ENCODE results near the gene RRAD. TPM values are rescaled to one million over a fixed set of nuclear protein-coding genes. Genes with fewer than 3 reads are reported as not detected.

Gene RRAD
- total RNA-seq, 8 experiments from 2014 or later: 0.60 to 33.2 (median 2.1) TPM

DNA sequence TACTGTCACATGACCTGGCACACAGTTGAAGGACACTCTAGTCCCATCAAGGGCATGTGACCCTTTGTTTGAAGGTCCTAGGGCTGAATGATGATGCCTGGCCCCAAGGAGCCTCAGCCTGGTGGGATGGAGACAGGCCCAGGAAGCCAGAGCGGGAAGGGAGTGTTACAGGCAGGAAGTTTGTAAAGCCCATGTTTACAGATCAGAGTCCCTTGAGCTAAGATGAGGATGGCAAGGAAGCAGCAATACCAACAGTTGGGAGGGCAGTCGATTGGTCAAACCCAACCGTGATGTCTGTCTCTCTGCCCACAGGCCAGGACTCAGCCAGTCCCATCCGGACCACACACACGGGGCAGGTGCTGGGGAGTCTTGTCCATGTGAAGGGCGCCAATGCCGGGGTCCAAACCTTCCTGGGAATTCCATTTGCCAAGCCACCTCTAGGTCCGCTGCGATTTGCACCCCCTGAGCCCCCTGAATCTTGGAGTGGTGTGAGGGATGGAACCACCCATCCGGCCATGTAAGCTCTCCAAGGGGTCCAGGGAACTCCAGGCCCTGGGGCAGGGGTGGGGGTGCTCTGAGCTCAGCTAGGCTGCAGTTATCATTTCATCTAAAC is 12.5 kb upstream of the RRAD start:
- no peak overlapping the region for H3K4me3 ChIP-seq
- no peak for ATAC-seq (replicated peaks in 6 of 8)

DNA sequence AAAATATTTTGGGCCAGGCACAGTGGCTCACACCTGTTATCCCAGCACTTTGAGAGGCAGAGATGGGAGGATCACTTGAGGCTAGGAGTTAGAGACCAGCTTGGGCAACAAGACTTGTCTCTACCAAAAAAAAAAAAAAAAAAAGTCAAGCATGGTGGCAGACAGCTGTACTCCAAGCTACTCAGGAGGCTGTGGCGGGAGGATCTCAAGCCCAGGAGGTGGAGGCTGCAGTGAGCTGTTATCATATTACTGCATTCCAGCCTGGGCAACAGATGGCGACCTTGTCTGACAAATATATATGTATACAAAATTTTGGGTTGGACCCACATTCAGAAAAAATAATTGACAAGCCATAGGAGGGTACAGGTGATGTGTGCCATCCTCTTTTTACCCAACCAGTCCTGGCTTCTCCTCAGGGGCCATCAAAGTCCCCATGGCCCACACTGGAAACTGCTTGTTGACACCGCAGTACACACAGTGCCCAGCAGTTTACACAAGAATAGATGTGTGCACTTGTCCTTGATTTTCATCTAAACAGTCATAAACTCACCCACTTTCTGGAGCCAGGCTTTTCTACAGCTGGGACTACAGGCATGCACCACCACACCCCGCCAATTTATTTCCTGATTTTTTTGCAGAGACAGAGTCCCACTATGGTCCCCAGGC is 11.7 kb upstream of the RRAD start:
- WGBS, 10 experiments: 40 to 100% (median 80%) methylated on average over 1 to 4 of the region's 4 CpGs; no CpG with 5 or more reads in 3 of the 10 experiments

More for the DNA sequence above, 12.5 kb upstream of the RRAD start:
- H3K4me1 ChIP-seq (replicated peaks in 1 of 2): peaks cover 18% of the 10 kb centered on the region in 2 donors
- 87 to 100% (median 92%) methylated on average over 1 to 3 of the region's 10 CpGs; no CpG with 5 or more reads in 6 of the 10 experiments for WGBS, 10 experiments
- in situ Hi-C loops (cut with MboI; ENCODE audit: low pct_unique_long_range_greater_than_20kb in 2 of 9, low sequenced_read_pairs in 9 of 9, unreplicated experiment in 9 of 9): loop anchor here in 1 of 9 experiments (25.0 kb wide), 1 partner anchor 474 kb away; the partner anchor contains the start of gene ZDHHC1
- no peak overlapping the region for H3K27ac ChIP-seq

DNA sequence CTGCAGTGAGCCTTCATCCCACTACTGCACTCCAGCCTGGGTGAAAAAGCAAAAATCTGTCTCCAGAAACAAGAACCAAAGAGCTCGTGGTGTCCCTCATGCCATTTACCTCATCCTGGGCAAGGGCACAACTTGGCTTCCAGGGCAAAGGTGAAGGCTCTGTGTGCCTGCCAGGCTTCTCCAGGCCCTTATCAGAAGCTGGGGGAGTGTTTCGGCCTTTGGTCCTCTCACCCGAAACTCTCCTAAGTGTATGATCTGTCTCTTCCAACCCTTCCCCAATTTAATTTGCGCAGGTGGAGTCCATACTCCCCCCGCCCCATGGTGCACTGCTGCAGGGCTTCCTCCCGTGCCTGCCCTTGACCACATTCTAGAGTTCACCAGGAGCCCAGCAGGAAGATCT is 11.1 kb upstream of the RRAD start:
- in situ Hi-C loops (cut with MboI; ENCODE audit: low pct_unique_long_range_greater_than_20kb in 2 of 9, low sequenced_read_pairs in 9 of 9, unreplicated experiment in 9 of 9): loop anchor here in 1 of 9 experiments (25.0 kb wide), 1 partner anchor 476 kb away; the partner anchor contains the start of gene ZDHHC1
- Histone ChIP-seq H3K4me1 (replicated peaks in 1 of 2) (peaks cover 18% of the 10 kb centered on the region in 2 donors), H3K4me3 (peak overlapping the region in 1 of 5 donors; percentile 99), H3K27ac (no peak overlapping the region)
- WGBS, 10 experiments: 60 to 100% (median 89%) methylated on average over 1 to 4 of the region's 6 CpGs; no CpG with 5 or more reads in 6 of the 10 experiments
- no peak for ATAC-seq (replicated peaks in 6 of 8)

More for the DNA sequence above, 11.7 kb upstream of the RRAD start:
- H3K4me3 ChIP-seq: no peak overlapping the region
- in situ Hi-C loops (cut with MboI; ENCODE audit: low pct_unique_long_range_greater_than_20kb in 2 of 9, low sequenced_read_pairs in 9 of 9, unreplicated experiment in 9 of 9): loop anchor here in 1 of 9 experiments (25.0 kb wide), 1 partner anchor 475 kb away; the partner anchor contains the start of gene ZDHHC1
- ATAC-seq (replicated peaks in 6 of 8): no peak
- no peak overlapping the region for H3K27ac ChIP-seq
- H3K4me1 ChIP-seq (replicated peaks in 1 of 2): peaks cover 18% of the 10 kb centered on the region in 2 donors

DNA sequence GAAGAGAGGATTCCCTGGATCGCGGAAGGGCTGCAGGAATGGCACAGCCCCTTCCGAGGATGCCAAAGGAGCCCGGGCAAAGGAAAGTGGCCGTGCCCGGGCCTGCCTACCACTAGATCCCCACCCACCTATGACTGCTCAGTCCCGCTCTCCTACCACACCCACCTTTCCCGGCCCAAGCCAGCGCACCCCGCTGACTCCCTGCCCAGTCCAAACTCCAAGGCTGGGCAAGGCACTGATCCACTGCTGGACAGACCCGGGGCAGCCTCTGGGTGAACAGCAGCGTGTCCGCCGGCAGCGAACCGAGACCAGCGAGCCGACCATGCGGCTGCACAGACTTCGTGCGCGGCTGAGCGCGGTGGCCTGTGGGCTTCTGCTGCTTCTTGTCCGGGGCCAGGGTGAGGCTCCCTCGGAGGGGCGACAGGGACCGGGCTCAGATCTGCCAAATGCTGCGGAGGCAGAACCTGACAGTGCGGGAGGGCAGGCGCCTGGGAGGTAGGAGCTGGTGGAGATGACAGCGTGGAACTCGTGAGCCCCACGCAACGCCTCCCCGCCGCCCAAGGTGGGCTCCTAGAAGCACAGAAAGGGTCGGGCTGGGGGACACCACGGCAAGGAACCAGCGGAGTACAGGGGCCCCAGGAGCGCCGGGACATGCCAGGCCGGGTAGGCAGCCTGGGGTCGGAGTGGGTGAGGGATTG is 10.1 kb upstream of the RRAD start, which contains the start of gene CES2:
CES2 (plus strand) TSS at position 203 of the 698 bp plus-strand sequence; CDS start at position 323, 120 bp downstream.
- WGBS, 10 experiments: 0% methylated on average over 2 of the region's 44 CpGs; no CpG with 5 or more reads in 8 of the 10 experiments
- in situ Hi-C loops (cut with MboI; ENCODE audit: low pct_unique_long_range_greater_than_20kb in 2 of 9, low sequenced_read_pairs in 9 of 9, unreplicated experiment in 9 of 9): loop anchor here in 1 of 9 experiments (25.0 kb wide), 1 partner anchor 477 kb away; the partner anchor contains the start of gene ZDHHC1
- H3K27ac ChIP-seq: peak within 1 kb of the TSS; percentile 81 to 89
- H3K4me1 ChIP-seq (replicated peaks in 1 of 2): peaks cover 18% of the 10 kb centered on the region in 2 donors
- peak in 7 of 8 experiments; percentile 4 to 49 (median 25) for ATAC-seq (replicated peaks in 6 of 8)
- H3K4me3 ChIP-seq: peak within 1 kb of the TSS; percentile 79 to 99 (median 92)

DNA sequence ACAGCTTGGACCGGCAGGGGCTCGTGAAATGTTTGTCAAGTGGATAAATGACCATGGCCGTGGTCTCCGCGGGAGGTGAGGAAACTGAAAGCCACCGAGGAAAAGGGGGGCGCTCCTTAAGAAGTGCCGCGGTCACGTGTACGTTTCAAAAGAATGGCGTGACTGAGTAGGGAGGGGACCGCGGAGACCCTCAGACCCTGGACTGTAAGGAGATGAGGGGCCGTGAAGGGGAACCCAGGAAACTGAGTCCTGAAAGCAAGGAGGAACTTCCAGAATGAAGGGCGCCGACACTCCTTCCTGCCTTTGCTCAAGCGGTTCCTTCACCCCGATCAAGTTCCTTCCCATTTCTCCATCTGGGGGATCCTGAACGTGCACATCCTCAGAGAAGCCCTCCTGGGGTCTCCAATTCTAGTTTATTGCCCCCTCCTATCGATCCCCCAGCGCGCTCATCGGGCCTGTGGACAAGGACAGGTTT is 9.5 kb upstream of the RRAD start:
- 0% methylated on average over 1 to 5 of the region's 24 CpGs; no CpG with 5 or more reads in 6 of the 10 experiments for WGBS, 10 experiments
- in situ Hi-C loops (cut with MboI; ENCODE audit: low pct_unique_long_range_greater_than_20kb in 2 of 9, low sequenced_read_pairs in 9 of 9, unreplicated experiment in 9 of 9): loop anchor here in 1 of 9 experiments (25.0 kb wide), 1 partner anchor 477 kb away; the partner anchor contains the start of gene ZDHHC1
- ATAC-seq (replicated peaks in 6 of 8): peak in 4 of 8 experiments; percentile 0 to 3 (median 1)

DNA sequence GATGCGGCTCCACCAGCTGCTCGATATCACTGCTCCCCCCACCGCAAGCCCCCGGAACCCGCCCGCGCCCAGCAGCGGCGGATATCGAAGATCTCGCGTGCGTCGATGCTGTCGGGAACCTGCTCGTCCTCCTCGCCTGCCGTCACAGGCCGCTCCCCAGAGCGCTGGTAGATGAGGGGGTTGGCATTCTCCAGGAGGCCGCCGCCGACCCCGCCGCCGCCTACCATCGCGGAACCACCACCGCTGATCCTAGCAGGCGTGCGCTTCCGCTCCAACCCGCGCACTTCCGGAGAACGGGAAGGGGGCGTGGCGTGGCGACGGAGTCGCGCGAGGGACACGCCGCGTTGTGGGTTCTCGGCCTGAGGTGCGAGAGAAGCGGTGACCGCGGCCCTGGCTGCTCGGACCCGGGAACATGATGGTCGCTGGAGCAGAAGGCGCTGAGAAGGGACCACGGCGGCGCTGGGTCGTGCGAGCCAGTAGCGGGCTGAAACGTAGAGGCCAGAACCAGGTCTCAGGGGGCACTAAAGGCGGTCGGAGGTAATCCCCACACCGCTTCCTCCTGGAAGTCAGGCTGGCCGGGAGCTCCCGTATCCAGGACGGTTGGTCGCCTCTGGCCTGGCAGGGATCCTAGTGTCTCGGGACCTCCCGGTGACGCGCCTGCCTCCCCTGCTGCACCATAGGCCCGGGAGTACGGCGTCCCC is 9.0 kb upstream of the RRAD start, which contains the start of gene CIAO2B:
CIAO2B (minus strand) TSS at position 265 of the 701 bp plus-strand sequence; CDS start at position 227, 38 bp downstream.
- Histone ChIP-seq H3K4me1 (replicated peaks in 1 of 2) (peaks cover 18% of the 10 kb centered on the region in 2 donors), H3K27ac (peak within 1 kb of the TSS; percentile 81 to 89), H3K4me3 (peak within 1 kb of the TSS; percentile 79 to 99 (median 92))
- WGBS, 10 experiments: 0 to 2% (median 0%) methylated on average over 1 to 20 of the region's 76 CpGs; no CpG with 5 or more reads in 7 of the 10 experiments
- in situ Hi-C loops (cut with MboI; ENCODE audit: low pct_unique_long_range_greater_than_20kb in 2 of 9, low sequenced_read_pairs in 9 of 9, unreplicated experiment in 9 of 9): loop anchor here in 1 of 9 experiments (25.0 kb wide), 1 partner anchor 478 kb away; the partner anchor contains the start of gene ZDHHC1
- peak; percentile 64 to 93 (median 89) for ATAC-seq (replicated peaks in 6 of 8)

More for the DNA sequence above, 9.5 kb upstream of the RRAD start:
- Histone ChIP-seq H3K4me1 (replicated peaks in 1 of 2) (peaks cover 18% of the 10 kb centered on the region in 2 donors), H3K27ac (peak overlapping the region; percentile 81 to 89), H3K4me3 (peak overlapping the region; percentile 79 to 99 (median 92))

DNA sequence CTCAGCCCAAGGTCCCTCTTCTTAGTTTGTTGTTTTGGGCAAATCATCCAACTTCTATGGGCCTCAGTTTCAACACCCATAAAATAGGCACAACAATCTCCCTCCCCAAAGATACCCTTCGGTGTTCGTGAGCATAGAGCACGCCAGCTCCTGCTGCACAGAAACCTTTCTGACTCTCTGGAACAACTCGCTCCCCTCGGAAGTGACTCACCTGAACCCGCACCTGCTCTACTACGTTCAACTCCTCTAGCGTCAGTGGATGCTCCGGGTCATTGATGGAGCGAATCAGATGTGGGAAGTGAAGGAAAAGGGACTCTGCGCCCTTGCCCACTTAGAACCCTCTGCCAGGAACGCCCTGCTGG is 8.4 kb upstream of the RRAD start:
- 0 to 40% (median 4%) methylated on average over 1 to 5 of the region's 12 CpGs; no CpG with 5 or more reads in 5 of the 10 experiments for WGBS, 10 experiments
- H3K27ac ChIP-seq: peak overlapping the region; percentile 81 to 89
- H3K4me1 ChIP-seq (replicated peaks in 1 of 2): peaks cover 18% of the 10 kb centered on the region in 2 donors
- in situ Hi-C loops (cut with MboI; ENCODE audit: low pct_unique_long_range_greater_than_20kb in 2 of 9, low sequenced_read_pairs in 9 of 9, unreplicated experiment in 9 of 9): loop anchor here in 1 of 9 experiments (25.0 kb wide), 1 partner anchor 479 kb away; the partner anchor contains the start of gene ZDHHC1
- ATAC-seq (replicated peaks in 6 of 8): no peak
- peak overlapping the region; percentile 79 to 99 (median 92) for H3K4me3 ChIP-seq

DNA sequence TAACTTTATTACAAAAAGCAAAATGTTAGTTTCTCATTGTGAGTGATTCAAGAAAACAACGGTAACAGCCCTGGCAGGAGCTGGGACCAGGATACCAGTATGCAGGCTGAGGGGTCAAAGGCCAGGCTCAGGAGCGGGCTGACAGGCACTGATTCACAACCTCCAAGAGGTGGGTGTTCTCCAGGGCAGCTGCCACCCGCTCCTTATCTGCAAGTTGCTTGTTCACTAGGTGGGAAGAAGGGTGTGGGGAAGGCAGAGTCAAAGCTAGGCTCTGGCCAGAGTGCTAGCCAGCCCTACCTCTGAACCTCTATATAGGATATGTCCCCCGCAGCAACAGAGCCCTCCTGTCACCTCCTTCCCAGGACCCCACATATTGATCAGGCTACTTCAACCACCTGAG is 6.7 kb upstream of the RRAD start:
- in situ Hi-C loops (cut with MboI; ENCODE audit: low pct_unique_long_range_greater_than_20kb in 2 of 9, low sequenced_read_pairs in 9 of 9, unreplicated experiment in 9 of 9): loop anchor here in 1 of 9 experiments (25.0 kb wide), 1 partner anchor 480 kb away; the partner anchor contains the start of gene ZDHHC1
- Histone ChIP-seq H3K4me1 (replicated peaks in 1 of 2) (peaks cover 18 to 22% of the 10 kb centered on the region in 2 donors), H3K4me3 (no peak overlapping the region), H3K27ac (no peak overlapping the region)
- ATAC-seq (replicated peaks in 6 of 8): no peak
- WGBS, 10 experiments: 20 to 100% (median 92%) methylated on average over 1 to 3 of the region's 4 CpGs; no CpG with 5 or more reads in 4 of the 10 experiments

DNA sequence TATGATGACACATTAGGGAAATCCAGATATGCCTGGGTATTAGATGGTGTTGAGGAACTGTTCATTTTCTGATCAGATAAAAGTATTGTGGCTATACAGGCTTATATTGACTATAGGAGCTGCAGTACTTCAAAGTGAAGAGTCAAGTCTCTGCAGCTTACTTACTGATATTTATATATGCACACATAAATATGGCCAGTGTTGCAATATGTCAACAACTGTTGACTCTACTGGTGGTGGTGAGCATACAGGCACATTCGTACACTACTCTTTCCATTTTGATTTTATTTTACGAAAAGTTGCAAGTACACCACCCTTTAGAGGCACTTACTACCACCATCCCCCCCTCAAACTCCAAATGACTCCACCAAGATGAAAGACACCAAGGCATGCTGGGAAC is 6.3 kb upstream of the RRAD start:
- H3K4me1 ChIP-seq (replicated peaks in 1 of 2): peaks cover 19 to 25% of the 10 kb centered on the region in 2 donors
- ATAC-seq (replicated peaks in 6 of 8): no peak
- H3K4me3 ChIP-seq: no peak overlapping the region
- in situ Hi-C loops (cut with MboI; ENCODE audit: low pct_unique_long_range_greater_than_20kb in 2 of 9, low sequenced_read_pairs in 9 of 9, unreplicated experiment in 9 of 9): loop anchor here in 1 of 9 experiments (25.0 kb wide), 1 partner anchor 481 kb away; the partner anchor contains the start of gene ZDHHC1
- 94 to 100% (median 100%) methylated on average over 1 to 2 of the region's 2 CpGs; no CpG with 5 or more reads in 5 of the 10 experiments for WGBS, 10 experiments
- no peak overlapping the region for H3K27ac ChIP-seq

DNA sequence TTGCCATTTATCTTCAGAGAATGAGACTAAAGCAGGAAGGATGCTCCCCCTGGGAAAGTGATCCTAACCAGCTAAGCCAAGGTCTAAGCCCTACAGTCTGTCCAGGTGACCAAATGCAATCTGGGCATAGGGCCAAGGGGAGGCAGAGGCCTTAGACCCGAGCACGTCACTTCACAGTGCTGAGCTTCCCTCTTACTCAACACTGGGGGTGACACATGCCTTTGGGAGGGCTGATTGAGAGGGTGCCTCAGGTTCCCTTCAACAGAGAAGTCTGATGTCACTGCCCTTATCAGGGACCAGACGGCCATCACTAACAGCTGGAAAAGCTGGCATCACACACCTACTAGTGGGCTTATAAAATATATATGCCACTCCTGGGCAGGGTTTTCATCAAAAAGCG is 4.9 kb upstream of the RRAD start:
- Histone ChIP-seq H3K27ac (no peak overlapping the region), H3K4me1 (replicated peaks in 1 of 2) (peaks cover 19 to 24% of the 10 kb centered on the region in 2 donors), H3K4me3 (no peak overlapping the region)
- WGBS, 10 experiments: 60 to 100% (median 75%) methylated on average over 1 to 4 of the region's 4 CpGs; no CpG with 5 or more reads in 4 of the 10 experiments
- in situ Hi-C loops (cut with MboI; ENCODE audit: low pct_unique_long_range_greater_than_20kb in 2 of 9, low sequenced_read_pairs in 9 of 9, unreplicated experiment in 9 of 9): loop anchor here in 1 of 9 experiments (25.0 kb wide), 1 partner anchor 482 kb away; the partner anchor contains the start of gene ZDHHC1
- ATAC-seq (replicated peaks in 6 of 8): no peak

DNA sequence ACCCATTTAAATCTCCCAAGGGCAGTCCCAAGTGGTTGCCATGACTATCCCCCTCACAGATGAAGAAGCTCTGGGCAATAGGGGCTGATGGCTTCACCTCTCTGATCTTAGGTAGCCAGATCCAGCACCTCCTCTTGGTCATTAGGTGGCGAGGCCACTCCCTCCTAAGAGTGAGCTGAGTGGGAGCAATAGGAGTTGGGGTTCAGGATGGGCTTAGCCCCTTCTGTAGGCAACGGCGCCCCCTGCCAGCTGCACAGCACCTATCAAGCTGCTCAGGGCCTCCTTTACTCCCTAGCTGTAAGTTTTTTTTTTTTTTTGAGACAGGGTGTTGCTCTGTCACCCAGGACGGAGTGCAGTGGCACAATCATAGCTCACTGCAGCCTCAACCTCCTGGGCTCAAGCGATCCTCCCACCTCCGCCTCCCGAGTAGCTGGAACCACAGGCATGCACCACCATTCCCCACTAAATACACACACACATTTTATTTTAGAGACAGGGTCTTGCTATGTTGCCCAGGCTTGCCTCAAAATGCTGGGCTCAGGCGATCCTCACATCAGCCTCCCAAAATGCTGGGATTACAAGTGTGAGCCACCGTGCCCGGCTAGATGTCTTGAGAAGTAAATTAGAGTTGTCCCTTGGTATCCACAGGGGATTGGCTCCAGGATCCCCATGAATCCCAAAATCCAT is 3.5 kb upstream of the RRAD start:
- in situ Hi-C loops (cut with MboI; ENCODE audit: low pct_unique_long_range_greater_than_20kb in 2 of 9, low sequenced_read_pairs in 9 of 9, unreplicated experiment in 9 of 9): loop anchor here in 1 of 9 experiments (25.0 kb wide), 1 partner anchor 483 kb away; the partner anchor contains the start of gene ZDHHC1
- 37 to 86% (median 72%) methylated on average over 1 to 7 of the region's 10 CpGs; no CpG with 5 or more reads in 3 of the 10 experiments for WGBS, 10 experiments

More for the DNA sequence above, 3.5 kb upstream of the RRAD start:
- peak in 2 of 8 experiments; percentile 0 to 6 for ATAC-seq (replicated peaks in 6 of 8)
- Histone ChIP-seq H3K27ac (no peak overlapping the region), H3K4me3 (no peak overlapping the region), H3K4me1 (replicated peaks in 1 of 2) (peaks cover 19 to 28% of the 10 kb centered on the region in 2 donors)
